NT2/D1 (cell line): ENCODE data around the gene ADAM20.

Source experiments
- SUZ12 ChIP-seq: IDR thresholded peaks from 2 replicates; pipeline ENCODE4 v1.6.1; 2011; ENCODE audit not compliant: insufficient read length, insufficient read depth; ENCODE audit errors: extremely low read depth
- YY1 ChIP-seq: IDR thresholded peaks from 2 replicates; pipeline ENCODE4 v1.6.1; 2011; ENCODE audit not compliant: insufficient read length, insufficient read depth
- ZNF274 ChIP-seq: IDR thresholded peaks from 2 replicates; pipeline ENCODE4 v1.6.1; 2011; ENCODE audit warnings: mild to moderate bottlenecking, low read depth, low read length

DNA sequence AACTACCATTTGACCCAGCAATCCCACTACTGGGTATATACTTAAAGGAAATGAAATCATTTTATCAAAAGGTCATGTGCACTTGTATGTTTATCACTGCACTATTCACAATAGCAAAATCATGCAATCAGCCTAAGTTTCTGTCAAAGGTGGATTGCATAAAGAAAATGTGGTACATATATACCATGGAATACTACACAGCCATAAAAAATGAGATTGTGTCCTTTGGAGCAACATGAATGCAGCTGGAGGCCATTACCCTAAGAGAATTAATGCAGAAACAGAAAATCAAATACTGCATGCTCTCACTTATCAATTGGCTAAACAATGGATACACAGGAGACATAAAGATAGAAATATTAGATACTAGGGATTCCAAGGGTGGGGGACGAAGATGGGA lies 38.2 kb upstream of the ADAM20 start:
- TF ChIP-seq ZNF274 (no peak), SUZ12 (no peak), YY1 (no peak)
